PC-9 (cell line): ENCODE results near the gene LCN10.

Experiments used
- EZH2 ChIP-seq: fragments of 200-600 bp; sonication (generic); IDR thresholded peaks from 2 replicates; pipeline ENCODE4 v1.8.0; 2017; ENCODE audit warnings: antibody characterized with exemption, low read depth
- TF ChIP-seq, protein P1 (sequence below): fragments of 200-600 bp; sonication (generic); conservative IDR thresholded peaks from 2 replicates; pipeline ENCODE4 v1.6.1; 2017; ENCODE audit warnings: mixed run types, antibody characterized with exemption, mild to moderate bottlenecking, moderate library complexity

GRCh38 chr9:136769710-136770191 lies 27.0 kb upstream of the LCN10 start:
- TF ChIP-seq, protein P1, sequence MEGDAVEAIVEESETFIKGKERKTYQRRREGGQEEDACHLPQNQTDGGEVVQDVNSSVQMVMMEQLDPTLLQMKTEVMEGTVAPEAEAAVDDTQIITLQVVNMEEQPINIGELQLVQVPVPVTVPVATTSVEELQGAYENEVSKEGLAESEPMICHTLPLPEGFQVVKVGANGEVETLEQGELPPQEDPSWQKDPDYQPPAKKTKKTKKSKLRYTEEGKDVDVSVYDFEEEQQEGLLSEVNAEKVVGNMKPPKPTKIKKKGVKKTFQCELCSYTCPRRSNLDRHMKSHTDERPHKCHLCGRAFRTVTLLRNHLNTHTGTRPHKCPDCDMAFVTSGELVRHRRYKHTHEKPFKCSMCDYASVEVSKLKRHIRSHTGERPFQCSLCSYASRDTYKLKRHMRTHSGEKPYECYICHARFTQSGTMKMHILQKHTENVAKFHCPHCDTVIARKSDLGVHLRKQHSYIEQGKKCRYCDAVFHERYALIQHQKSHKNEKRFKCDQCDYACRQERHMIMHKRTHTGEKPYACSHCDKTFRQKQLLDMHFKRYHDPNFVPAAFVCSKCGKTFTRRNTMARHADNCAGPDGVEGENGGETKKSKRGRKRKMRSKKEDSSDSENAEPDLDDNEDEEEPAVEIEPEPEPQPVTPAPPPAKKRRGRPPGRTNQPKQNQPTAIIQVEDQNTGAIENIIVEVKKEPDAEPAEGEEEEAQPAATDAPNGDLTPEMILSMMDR, result peak; percentile 63
- TF ChIP-seq EZH2, result no peak
